GM18519 (cell line): ENCODE results near the gene SMYD5.

Experiments
- ATAC-seq: cut with Tn5 transposase; IDR thresholded peaks from one replicate; pipeline ENCODE4 v1.9.1; 2021; ENCODE audit warnings: mild to moderate bottlenecking, moderate library complexity; ENCODE audit not compliant: unreplicated experiment, low FRiP score

The SMYD5 gene

DNA sequence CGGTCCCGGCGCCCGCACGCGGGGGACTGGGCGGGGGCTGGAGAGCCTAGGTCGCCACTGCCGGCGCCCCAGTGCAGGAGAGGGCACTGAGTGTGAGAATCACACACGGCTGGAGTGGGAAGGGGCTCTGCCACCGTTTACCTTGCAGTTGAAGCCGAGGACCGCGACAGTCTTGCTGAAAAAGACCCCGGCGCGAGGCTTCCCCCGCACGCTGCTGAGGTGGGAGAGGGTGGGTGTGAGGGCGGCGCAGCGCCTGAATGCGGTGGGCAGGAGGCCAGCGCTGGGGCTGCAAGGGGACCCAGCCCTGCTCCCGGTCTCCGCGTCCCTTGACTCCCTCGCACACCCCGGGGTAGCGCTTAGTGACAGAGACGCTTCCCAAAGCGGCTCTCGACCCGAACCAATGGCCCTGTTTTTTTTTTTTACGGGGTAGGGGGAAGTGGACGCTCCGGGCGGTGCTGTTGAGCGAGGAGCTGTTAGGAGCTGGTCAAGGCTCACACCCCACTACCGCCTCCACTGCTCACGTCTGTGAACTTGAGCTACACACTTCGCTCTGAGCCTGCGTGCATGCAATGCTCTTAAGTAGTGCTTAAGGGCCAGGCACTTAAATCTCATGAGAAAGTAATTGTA lies 10.9 kb upstream of the SMYD5 start:
- ATAC-seq = no peak

DNA sequence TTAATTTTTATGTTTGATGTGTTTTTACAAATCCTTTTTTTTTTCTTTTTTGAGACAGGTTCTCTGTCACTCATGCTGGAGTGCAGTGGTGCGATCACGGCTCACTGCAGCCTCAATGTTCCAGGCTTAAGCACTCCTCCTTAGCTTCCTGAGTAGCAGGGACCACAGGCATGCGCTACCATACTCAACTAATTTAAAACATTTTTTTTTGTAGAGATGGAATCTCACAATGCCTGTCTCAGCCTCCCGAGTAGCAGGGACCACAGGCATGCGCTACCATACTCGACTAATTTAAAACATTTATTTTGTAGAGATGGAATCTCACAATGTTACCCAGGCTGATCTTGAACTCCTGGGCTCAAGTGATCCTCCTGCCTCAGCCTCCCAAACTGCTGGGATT lies 8.4 kb upstream of the SMYD5 start:
- ATAC-seq = no peak

DNA sequence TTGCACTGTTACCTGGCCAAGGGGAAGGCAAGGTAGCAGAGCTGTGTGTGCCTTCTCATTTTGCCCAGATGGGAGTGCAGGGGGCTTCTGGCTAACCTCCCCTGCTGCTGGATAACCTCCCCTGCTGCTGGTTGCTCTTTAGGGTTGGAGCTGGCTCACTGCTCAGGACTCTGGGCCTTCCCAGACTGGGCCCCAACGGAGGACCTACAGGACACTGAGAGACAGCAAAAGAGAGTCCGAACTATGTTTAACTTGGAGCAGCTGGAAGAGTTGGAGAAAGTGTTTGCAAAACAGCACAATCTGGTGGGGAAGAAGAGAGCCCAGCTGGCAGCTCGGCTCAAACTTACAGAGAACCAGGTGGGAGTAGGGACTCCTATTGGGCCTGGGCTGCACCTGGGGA lies 5.8 kb upstream of the SMYD5 start:
- no peak for ATAC-seq

DNA sequence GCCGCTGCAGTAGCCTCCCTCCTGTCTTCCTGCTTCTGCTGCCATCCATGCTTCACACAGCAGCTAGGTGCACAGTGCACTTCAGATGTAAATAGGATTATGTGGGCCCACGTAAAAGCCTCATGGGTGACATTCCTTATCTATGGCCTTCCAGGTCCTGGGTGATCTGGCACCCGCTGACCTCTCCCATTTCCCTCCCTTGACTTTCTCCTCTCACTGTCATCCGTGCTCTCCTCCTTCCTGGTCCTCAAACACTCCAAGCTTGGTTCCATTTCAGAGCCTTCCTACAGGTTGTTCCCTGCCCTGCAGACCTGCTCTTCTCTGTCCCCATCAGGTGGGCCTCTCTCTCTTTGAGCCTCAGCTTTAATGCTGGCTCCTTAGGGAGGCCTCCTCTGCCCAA lies 4.0 kb upstream of the SMYD5 start:
- ATAC-seq = no peak

DNA sequence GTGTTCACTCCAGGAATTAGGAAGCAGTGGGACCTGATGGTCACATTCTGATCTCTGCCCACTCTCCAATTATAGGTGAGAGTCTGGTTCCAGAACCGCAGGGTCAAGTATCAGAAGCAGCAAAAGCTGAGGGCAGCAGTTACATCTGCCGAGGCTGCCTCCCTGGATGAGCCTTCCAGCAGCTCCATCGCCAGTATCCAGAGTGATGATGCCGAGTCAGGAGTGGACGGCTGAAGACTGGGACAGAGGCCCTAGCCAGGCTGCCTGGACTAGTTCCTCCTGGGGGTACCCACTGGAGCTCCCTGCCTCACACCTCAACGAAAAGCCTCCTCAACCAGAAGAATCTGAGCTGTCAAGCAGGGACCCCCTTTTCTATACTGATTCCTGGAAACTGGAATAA lies 3.3 kb upstream of the SMYD5 start:
- no peak for ATAC-seq

DNA sequence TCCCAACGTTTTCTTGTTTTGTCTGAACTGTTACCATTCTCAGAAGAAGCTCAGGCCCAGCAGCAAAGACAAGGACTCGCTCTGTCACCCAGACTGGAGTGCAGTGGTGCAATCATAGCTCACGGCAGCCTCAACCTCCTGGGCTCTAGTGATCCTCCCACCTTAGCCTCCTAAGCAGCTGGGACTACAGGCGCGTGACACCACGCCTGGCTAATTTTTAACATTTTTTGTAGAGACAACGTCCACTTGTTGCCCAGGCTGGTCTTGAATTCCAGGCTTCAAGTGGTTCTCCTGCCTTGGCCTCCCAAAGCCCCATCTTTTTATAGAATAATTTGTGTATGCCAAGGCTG lies 2.0 kb upstream of the SMYD5 start:
- no peak for ATAC-seq

DNA sequence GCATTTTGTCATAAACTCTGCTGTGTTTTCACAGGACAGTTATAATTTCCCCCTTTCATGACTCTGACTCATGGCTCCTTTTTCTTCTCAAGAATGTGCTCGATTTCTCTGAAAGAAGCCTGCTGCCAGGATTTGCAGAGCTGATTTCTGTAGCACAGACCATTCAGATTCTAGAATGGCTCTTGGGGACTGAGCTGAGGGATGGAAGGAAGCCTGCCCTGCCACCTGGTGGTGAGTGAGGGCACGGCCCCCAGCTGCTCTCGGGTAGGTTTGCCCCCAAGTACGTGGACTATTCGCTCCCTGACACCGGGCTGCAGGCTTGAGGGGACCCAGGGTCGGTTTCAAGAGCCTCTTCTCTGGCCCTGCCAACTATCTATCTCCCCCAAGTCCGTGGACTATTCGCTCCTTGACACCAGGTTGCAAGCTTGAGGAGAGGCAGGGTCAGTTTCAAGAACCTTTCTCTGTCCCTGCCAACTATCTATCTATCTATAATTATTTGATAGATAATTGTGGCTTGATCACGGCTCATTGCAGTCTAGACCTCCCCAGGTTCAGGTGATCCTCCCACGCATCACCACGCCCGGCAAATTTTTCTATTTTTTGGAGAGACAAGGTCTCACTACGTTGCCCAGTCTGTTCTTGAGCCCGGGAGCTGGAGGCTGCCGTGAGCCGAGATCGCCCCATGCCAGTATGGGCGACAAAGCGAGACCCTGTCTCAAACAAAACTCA lies 1.4 kb upstream of the SMYD5 start:
- ATAC-seq = no peak

DNA sequence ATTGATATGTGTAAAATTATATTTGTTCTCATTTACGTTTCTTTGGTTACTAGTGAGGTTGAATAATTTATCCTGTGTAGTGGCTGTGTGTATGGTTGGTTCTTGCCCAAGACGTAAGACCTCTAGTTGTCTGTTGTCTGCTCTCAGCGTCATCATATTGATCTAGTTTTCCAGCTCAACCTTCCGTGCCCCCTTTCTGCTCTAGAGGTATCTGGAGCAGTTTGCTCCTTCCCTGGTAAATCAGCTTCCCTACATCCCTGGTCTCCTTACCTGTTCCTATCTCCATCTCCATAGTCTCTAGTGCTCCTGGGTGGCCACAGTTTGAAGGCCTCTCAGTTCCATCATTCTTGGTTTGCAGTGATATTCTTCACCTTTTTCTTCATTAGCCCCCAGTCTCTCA lies 1.2 kb downstream of the SMYD5 start:
- no peak for ATAC-seq

DNA sequence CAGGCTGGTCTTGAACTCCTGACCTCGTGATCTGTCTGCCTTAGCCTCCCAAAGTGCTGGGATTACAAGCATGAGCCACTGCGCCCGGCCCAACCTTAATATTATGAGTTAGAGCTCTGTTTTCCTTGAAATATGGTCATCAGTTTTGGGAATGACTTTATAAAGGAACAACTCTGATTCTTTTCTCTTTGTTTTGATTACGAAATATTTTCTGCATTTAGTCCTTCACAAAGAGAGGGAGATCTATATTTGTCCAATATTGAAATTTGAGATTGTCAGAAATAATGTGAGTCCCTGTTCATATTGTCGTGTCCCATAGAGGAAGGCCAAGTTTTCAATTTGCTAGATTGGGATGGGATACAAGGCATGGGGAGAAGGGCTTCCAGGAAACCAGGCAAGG lies 3.1 kb downstream of the SMYD5 start:
- ATAC-seq = no peak

DNA sequence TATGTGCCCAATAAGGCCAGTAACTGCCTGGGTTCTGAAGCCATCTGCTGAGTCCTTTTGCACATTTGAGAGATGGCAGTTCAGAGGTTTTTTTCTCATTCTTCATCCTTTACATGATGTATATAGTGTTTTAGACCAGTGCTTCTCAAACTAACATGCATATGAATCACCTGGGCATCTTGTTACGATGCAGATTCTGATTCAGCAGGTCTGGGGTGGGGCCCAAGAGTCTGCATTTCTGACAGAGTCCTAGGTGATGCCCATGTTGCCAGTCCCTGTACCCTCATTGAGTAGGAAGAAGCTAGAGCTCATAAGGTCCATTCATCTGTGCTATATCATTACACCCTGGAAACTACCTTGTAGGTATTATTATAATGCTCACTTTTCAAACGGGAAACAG lies 3.8 kb downstream of the SMYD5 start:
- ATAC-seq = no peak

DNA sequence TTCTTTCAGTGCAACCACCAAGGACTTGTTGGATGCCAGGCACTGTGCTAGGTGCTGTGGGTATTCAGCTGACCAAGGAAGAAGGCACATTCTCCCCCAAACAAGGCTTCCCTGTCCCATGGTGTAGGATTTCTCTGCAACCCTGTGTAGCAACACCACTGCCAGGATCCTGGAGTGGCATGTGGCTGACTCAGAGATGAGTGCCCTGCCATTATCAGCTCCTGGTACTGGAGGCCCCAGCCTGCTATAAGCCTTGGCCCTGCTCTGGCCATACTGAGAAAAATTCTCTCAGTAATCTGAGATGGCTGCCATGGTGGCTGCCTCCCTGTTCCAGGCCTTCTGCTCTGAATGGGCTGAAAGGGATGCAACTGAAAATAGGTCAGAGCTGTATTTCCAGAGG lies 4.3 kb downstream of the SMYD5 start:
- ATAC-seq = no peak

DNA sequence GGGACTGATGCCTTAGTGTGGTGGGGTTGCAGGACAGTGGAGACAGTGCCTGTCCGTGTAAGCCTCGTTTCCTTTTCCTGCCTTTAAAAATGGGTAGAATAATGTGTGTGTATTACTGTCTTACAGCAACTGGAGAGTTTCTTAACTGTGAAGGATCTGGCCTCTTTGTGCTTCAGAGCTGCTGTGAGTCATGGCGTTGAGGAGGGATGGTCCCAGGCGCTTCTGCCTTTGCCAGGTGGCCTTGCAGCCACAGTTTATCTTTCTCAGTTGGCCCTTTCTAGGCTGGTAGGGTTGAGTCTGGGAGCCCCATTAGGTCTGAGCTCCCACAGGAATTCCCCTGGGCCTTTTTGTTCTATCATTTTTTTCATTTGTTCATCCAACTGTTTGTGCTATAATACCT lies 9.8 kb downstream of the SMYD5 start:
- no peak for ATAC-seq

DNA sequence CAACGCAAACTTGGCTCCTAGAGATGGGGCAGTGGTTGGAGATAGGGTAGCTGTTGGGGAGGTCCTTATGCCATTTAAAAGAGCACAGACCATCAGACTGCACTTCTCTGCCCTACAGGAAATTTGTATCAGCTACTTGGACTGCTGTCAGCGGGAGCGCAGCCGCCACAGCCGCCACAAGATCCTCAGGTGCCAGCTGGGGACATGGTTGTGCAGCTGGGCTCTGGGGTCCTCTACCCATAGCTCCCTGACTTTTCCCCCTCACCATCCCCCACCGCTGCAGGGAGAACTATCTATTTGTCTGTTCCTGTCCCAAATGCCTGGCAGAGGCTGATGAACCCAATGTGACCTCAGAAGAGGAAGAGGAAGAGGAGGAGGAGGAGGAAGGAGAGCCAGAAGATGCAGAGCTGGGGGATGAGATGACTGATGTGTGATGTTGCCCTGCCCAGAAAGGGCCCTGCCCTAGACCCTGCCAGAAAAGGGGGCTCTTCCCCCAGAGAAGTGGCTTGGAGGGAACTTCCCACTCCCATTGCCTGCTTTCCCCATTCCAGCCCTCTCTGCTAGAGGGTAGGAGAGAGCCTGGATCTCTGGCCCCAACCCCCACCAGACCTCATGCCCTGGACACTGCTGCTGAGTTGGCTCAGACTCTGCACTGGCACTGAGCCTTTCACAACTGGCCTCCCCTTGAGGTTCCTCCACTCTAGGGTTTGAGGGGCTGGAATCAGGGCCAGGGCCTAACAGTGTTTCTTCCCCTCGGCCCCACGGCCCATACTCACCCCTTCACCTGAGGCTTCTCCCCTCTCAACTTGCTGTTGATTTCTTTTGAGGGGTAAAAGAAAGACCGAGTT lies 11.7 kb downstream of the SMYD5 start:
- ATAC-seq = no peak

DNA sequence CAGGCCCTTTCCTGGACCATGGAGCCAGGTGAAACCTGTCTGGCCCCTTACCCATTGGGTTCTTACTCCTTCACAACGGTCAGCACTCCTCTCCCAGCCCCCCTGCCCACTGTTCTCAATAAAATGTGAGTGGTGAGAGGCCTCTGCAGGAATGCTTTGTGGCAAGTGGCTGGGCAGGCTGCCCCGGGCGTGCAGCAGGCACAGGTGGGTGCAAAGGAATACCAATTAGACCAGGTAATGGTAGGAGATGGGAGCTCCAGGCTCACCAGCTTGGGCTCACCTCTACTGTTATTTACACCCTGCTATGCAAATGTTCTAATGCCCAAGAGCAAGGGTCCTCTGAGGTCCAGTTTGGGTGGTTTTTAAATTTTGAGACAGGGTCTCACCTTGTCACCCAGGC lies 13.0 kb downstream of the SMYD5 start:
- no peak for ATAC-seq

DNA sequence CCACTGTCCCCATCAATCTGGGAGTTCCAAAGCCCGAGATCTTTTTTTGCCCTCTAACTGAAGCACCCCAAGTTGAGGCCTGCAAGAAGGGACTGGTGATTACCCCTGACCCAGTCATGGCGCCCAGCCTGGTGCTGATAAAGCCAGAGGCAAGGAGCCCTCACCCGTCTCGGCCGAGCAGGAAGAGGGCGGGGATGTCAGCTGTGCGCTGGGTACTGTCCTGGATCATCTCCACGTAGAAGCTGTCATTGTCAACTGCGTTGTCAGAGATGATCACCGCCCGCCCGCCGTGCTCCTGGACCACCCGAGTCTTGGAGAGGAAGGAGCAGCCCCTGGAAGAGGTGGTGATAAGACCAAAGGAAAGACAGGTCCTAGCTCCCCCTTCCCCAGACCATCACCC lies 14.6 kb downstream of the SMYD5 start:
- no peak for ATAC-seq

DNA sequence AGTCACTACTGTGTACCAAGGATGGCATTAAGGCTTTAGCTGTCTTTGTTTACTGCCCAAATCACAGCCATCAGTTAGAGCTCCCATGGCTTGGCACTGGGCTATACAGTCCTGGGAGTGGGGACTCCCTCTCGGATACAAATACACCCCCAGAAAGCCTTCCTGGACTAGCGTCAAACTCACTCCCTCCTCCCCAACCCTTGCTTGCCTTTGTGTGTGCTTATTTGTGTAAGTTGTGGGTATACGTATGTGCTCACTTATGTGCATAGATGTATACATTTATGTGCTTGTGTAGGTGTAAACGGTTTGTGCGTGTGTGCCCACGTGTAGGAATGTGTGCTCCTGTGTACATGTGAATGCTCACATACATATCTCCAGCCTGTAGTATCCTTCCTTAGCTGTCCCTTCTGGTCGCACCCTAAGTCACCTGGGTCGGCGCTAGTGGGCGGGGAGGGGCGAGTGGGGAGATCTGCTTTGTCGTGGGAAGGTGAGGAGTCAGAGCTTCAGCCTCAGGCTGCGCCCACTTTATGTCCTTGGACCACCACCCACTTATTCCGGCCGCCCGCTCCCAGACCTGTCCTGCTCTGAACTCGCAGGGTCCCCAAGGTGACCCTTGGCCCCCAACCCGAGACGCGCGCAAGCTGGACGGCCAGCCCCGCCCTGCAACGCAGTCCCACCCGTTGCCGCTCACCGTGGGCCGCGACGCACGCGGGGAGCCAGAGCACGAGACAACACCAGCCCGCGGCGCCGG lies 18.5 kb downstream of the SMYD5 start:
- ATAC-seq = no peak

DNA sequence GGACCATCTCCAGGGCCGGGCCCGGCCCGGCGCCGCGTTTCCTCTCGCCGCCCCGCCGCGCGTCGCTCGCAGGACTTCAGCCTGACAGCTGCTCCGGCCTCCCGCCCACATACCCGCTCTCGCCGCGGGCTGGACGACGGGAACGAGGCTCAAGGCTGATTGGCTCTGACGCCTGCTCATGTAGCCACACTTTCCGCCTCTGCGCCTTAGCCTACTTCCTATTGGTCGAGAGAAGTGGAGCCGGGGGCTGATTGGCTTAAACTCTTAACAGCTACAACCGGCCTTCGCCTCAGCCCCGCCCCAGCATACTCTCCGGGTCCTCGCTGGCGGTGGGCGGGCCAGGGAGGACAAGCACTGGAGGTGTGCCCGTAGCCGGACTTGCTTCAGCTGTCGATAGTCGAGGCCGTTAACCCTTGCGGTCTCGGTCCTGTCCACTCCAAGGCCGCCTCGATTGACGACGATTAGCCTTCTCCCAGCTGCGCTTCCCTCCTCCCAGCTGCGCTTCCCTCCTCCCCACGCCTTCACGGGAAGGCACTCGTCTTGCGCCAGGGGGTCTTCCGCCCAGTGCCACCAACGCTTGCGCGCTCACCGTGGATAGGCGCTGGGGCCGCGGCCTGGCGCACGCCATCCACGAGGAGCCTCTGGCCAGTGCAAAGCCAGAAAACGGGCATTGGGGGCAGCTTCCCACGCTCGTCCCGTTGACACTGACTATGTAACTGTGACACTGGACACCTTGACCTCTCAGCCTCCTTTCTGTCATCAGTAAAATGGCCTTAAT lies 19.3 kb downstream of the SMYD5 start, which contains the start of gene PRADC1:
Gene PRADC1 (minus strand): TSS at position 86 of the 778 bp plus-strand sequence. CDS start 79 bp downstream, at position 7.
- ATAC-seq = peak; percentile 92

DNA sequence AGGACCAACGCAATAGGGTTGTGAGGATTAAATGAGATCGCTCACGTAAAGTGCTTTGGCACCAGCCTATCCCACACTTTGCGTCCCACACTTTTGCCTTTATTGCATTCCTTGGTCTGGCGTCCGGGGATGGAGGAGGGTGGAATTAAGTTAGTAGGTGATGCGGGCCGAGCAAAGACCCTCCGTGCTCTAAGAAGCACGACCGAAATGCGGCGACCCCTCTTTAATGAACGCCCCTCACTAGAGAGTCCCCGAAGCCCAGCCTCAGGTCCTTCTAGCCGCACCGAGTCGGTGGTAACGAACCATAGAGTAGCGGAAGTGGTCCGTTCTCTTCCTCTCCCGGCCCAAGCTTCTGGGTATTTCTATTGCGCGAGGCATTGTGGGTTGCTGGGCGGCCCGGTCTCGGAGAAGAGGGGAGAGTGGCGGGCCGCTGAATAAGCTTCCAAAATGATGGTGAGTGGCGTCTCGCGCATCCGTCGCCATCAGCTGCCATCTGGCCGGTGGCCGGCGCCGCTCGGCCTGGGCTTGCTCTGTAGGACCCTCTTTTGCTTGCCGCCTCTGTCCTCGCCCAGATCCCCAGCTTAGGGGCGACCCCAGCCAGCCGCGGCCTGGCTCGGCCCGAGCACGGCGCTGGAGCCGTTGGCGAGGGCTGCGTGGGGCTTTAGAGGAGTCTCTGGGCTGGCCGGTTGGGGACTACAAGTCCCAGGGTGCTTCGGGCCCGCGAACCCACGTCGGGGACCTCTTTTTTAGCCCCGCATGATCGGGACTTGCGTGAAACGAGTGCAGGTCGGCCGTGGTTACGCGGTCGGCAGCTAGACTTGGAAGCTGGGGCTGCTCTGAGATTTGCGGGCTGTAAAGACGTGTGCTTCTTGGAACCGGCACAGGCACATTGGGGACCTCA lies 20.1 kb downstream of the SMYD5 start, which contains the start of gene CCT7:
Gene CCT7 (plus strand): TSS at position 377 of the 901 bp plus-strand sequence. CDS start 71 bp downstream, at position 448.
- ATAC-seq = peak; percentile 38
